ENCODE measurements around the gene CADM2. TPM values are rescaled to one million over a fixed set of nuclear protein-coding genes. Genes with fewer than 3 reads are reported as not detected.

CADM2 gene
- total and polyA plus RNA-seq, 8 donors: 0.28 to 4.6 (median 0.42) TPM

- H3K27me3 ChIP-seq: peaks cover 0 to 15% (median 0%) of the 10 kb centered on the region in 4 donors
- no peak for TF ChIP-seq CTCF (IDR thresholded peaks at IDR 0.05)
- no peaks in the 10 kb centered on the region for H3K4me1 ChIP-seq
- 27 to 30% methylated on average over 5 of the region's 5 CpGs for WGBS, 2 donors
- H3K36me3 ChIP-seq: no peaks in the 10 kb centered on the region
- H3K4me3 ChIP-seq: no peak overlapping the region
- DNase-seq: no peak
- ATAC-seq: no peak
- intact Hi-C loops (cut with DNase I): no loop called here
- no peak for FAIRE-seq
- H3K27ac ChIP-seq: no peak overlapping the region
- H3K9me3 ChIP-seq: no peaks in the 10 kb centered on the region
These were observed 9.2 kb downstream of the CADM2 start for GRCh38 chr3:84967767-84968581.

- Histone ChIP-seq H3K27ac (no peak overlapping the region), H3K27me3 (peaks cover 0 to 7% (median 0%) of the 10 kb centered on the region in 4 donors), H3K9me3 (no peaks in the 10 kb centered on the region), H3K4me3 (no peak overlapping the region), H3K4me1 (no peaks in the 10 kb centered on the region), H3K36me3 (no peaks in the 10 kb centered on the region)
- no peak for TF ChIP-seq CTCF (IDR thresholded peaks at IDR 0.05)
- ATAC-seq (no peak), DNase-seq (no peak), FAIRE-seq (no peak)
- intact Hi-C loops (cut with DNase I): no loop called here
- WGBS, 2 donors: 64 to 73% methylated on average over 2 of the region's 2 CpGs
These were observed 10.0 kb downstream of the CADM2 start for GRCh38 chr3:84968701-84969235.

- no peak for ATAC-seq
- Histone ChIP-seq H3K27ac (no peak overlapping the region), H3K9me3 (no peaks in the 10 kb centered on the region), H3K27me3 (peaks cover 0 to 15% (median 0%) of the 10 kb centered on the region in 4 donors), H3K4me1 (no peaks in the 10 kb centered on the region), H3K4me3 (no peak overlapping the region), H3K36me3 (no peaks in the 10 kb centered on the region)
- no peak for TF ChIP-seq CTCF (IDR thresholded peaks at IDR 0.05)
- intact Hi-C loops (cut with DNase I): no loop called here
- no peak for DNase-seq
- FAIRE-seq: peak; percentile 43
These were observed 15.6 kb downstream of the CADM2 start for GRCh38 chr3:84974347-84974746.

GRCh38 chr3:84977021-84977420 is 18.2 kb downstream of the CADM2 start:
- Histone ChIP-seq H3K4me3 (no peak overlapping the region), H3K9me3 (no peaks in the 10 kb centered on the region), H3K27ac (no peak overlapping the region), H3K4me1 (no peaks in the 10 kb centered on the region), H3K36me3 (no peaks in the 10 kb centered on the region), H3K27me3 (peaks cover 0 to 15% (median 0%) of the 10 kb centered on the region in 4 donors)
- no peak for TF ChIP-seq CTCF (IDR thresholded peaks at IDR 0.05)
- no peak for DNase-seq
- WGBS, 2 donors: 47 to 57% methylated on average over 1 of the region's 1 CpG
- ATAC-seq: no peak
- FAIRE-seq: no peak
- intact Hi-C loops (cut with DNase I): no loop called here

DNA sequence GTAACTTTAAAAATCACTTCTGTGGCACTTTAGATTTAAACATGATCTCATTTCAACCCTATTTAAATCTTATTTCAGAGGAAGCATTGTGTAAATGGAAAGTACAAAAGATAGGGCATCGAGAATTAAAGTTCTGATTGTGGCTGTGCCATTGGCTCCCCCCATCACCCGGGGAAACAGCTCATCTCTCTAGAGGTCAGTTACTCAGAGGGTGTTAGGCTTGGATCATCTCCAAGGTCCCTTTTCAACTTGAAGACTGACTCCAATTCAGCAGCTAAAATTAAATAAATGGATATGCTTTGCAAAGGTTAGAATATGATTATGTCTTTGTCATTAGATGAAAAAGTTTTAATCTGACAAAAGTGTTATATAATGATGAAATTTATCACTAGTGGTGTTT is 20.1 kb downstream of the CADM2 start:
- Histone ChIP-seq H3K27me3 (peaks cover 0 to 22% (median 0%) of the 10 kb centered on the region in 4 donors), H3K4me1 (no peaks in the 10 kb centered on the region), H3K27ac (no peak overlapping the region), H3K4me3 (no peak overlapping the region), H3K36me3 (no peaks in the 10 kb centered on the region), H3K9me3 (no peaks in the 10 kb centered on the region)
- WGBS, 2 donors: 58% methylated on average over 2 of the region's 2 CpGs
- FAIRE-seq (no peak), ATAC-seq (no peak), DNase-seq (no peak)
- no peak for TF ChIP-seq CTCF (IDR thresholded peaks at IDR 0.05)
- intact Hi-C loops (cut with DNase I): no loop called here

All from pancreas (tissue), 10 donors.